Activated CD8-positive, alpha-beta T cell treated with anti-CD3 and anti-CD28 coated beads for 36 hours (primary cell): ENCODE measurements around the gene EPS8L2. TPM values are rescaled to one million over a fixed set of nuclear protein-coding genes. Genes with fewer than 3 reads are reported as not detected.

Experiments used
- ATAC-seq: fragments of 200-7000 bp; cut with Tn5 transposase; one replicate; pipeline ENCODE4 v1.10.0; 2021; ENCODE audit warnings: mild to moderate bottlenecking, moderate library complexity
- CTCF ChIA-PET: fragments of 350-600 bp; sonication (Branson Sonifier 250); formaldehyde crosslinking; loops from one replicate; lab custom pipeline; 2021; ENCODE audit warnings: antibody characterized with exemption; lab: Charles Lee
- POLR2A ChIA-PET: fragments of 350-600 bp; sonication (Branson Sonifier 250); formaldehyde crosslinking; loops from one replicate; lab custom pipeline; 2021; ENCODE audit warnings: antibody characterized with exemption; lab: Charles Lee
- DNase-seq: peaks from one replicate; pipeline ENCODE4 v3.0.0-alpha.2; 2020
- H3K27ac Mint-ChIP-seq: one replicate; pipeline ENCODE4 v1.8.0; 2021; ENCODE audit warnings: mild to moderate bottlenecking, mixed read lengths
- H3K27me3 Mint-ChIP-seq: one replicate; pipeline ENCODE4 v1.8.0; 2021; ENCODE audit warnings: mixed read lengths
- H3K36me3 Mint-ChIP-seq: one replicate; pipeline ENCODE4 v1.8.0; 2021; ENCODE audit warnings: low read depth, mixed read lengths
- H3K4me1 Mint-ChIP-seq: one replicate; pipeline ENCODE4 v1.8.0; 2021; ENCODE audit warnings: low read depth, mixed read lengths
- H3K4me3 Mint-ChIP-seq: one replicate; pipeline ENCODE4 v1.8.0; 2021; ENCODE audit warnings: mild to moderate bottlenecking, moderate library complexity, mixed read lengths
- H3K9me3 Mint-ChIP-seq: one replicate; pipeline ENCODE4 v1.8.0; 2021; ENCODE audit warnings: mixed read lengths
- CTCF ChIP-seq: fragments of 200-600 bp; IDR thresholded peaks from one replicate; pipeline ENCODE4 v1.8.0; 2022; ENCODE audit warnings: antibody characterized with exemption, mild to moderate bottlenecking
- intact Hi-C: fragments of 100-400 bp; cut with micrococcal nuclease; formaldehyde crosslinking; loops from one replicate; pipeline ENCODE4 v1.10.0; 2022
- total RNA-seq, 2 experiments: library from RNA; stranded (reverse); gene quantifications; one replicate each; pipeline ENCODE4 v1.2.3, GENCODE V29; 2021

EPS8L2 gene
- total RNA-seq, 2 experiments from 2014 or later = 15.0 to 16.7 TPM

GRCh38 chr11:774873-775592 is 69.0 kb downstream of the EPS8L2 start:
- no peaks in the 10 kb centered on the region for H3K9me3 Mint-ChIP-seq
- H3K27me3 Mint-ChIP-seq = no peaks in the 10 kb centered on the region
- peak overlapping the region; percentile 28 for H3K27ac Mint-ChIP-seq

GRCh38 chr11:776263-776560 is 70.2 kb downstream of the EPS8L2 start:
- POLR2A ChIA-PET = interaction anchor here (1.1 to 3.8 kb wide), 9 partner anchors 10 to 33 kb away, joined by 3 to 21 read pairs (median 6); partner anchors contain the start of genes RPLP2 and TALDO1
- peaks cover 19% of the 10 kb centered on the region for H3K36me3 Mint-ChIP-seq
- ATAC-seq (no peak), DNase-seq (no peak)
- intact Hi-C loops = no loop called here
- H3K27me3 Mint-ChIP-seq = no peaks in the 10 kb centered on the region
- CTCF ChIA-PET = interaction anchor here (1.2 to 2.0 kb wide), 3 partner anchors 18 to 50 kb away, joined by 3 to 5 read pairs (median 4); no protein-coding TSS in a partner anchor
- peak overlapping the region; percentile 73 for H3K27ac Mint-ChIP-seq
- peak overlapping the region; percentile 89 for H3K4me3 Mint-ChIP-seq
- no peak for TF ChIP-seq CTCF
- peaks cover 22% of the 10 kb centered on the region for H3K4me1 Mint-ChIP-seq
- H3K9me3 Mint-ChIP-seq = no peaks in the 10 kb centered on the region

More at GRCh38 chr11:774873-775592, 69.0 kb downstream of the EPS8L2 start:
- peaks cover 27% of the 10 kb centered on the region for H3K36me3 Mint-ChIP-seq
- ChIA-PET CTCF (interaction anchor here (1.2 to 1.3 kb wide), 2 partner anchors 19 to 21 kb away, joined by 3 to 4 read pairs; no protein-coding TSS in a partner anchor), POLR2A (interaction anchor here (0.6 to 2.5 kb wide), 9 partner anchors 9 to 139 kb away, joined by 3 to 9 read pairs (median 3); partner anchors contain the start of genes SLC25A22 and TALDO1)
- no peak for TF ChIP-seq CTCF
- peaks cover 20% of the 10 kb centered on the region for H3K4me1 Mint-ChIP-seq
- ATAC-seq (no peak), DNase-seq (no peak)
- intact Hi-C loops = no loop called here
- H3K4me3 Mint-ChIP-seq = peak overlapping the region; percentile 66

- ChIA-PET POLR2A (interaction anchor here (0.6 to 3.8 kb wide), 11 partner anchors 10 to 50 kb away, joined by 3 to 21 read pairs (median 5); partner anchors contain the start of genes PIDD1, RPLP2 and TALDO1), CTCF (interaction anchor here (2.0 kb wide), 1 partner anchor 51 kb away, joined by 5 read pairs; no protein-coding TSS in a partner anchor)
- no peak for TF ChIP-seq CTCF
- Mint-ChIP-seq H3K27ac (peak overlapping the region; percentile 73), H3K9me3 (no peaks in the 10 kb centered on the region), H3K4me1 (peaks cover 25% of the 10 kb centered on the region), H3K27me3 (no peaks in the 10 kb centered on the region), H3K4me3 (peak overlapping the region; percentile 89), H3K36me3 (peaks cover 19% of the 10 kb centered on the region)
- DNase-seq (peak; percentile 37), ATAC-seq (peak; percentile 32)
- intact Hi-C loops = no loop called here
These were observed 70.7 kb downstream of the EPS8L2 start for GRCh38 chr11:776561-777287.

Other genes with a start within 250 kb of the EPS8L2 start
- 100 to 1,000 TPM; 105 to 110 TPM for gene RNH1, start 199.0 kb upstream of the EPS8L2 start, total RNA-seq
- gene HRAS, start 170.7 kb upstream of the EPS8L2 start, total RNA-seq = 10 to 100 TPM; 30.4 to 34.6 TPM
- gene LRRC56, start 168.7 kb upstream of the EPS8L2 start, total RNA-seq = under 1 TPM; 0.67 to 0.99 TPM
- gene LMNTD2, start 145.5 kb upstream of the EPS8L2 start, total RNA-seq = 1 to 10 TPM in 1 of 2 experiments, under 1 TPM in 1; 0.88 to 1.3 TPM
- 10 to 100 TPM; 16.8 to 17.3 TPM for gene RASSF7, start 145.3 kb upstream of the EPS8L2 start, total RNA-seq
- gene PHRF1, start 129.8 kb upstream of the EPS8L2 start, total RNA-seq = 10 to 100 TPM; 43.1 to 44.5 TPM
- gene IRF7, start 90.3 kb upstream of the EPS8L2 start, total RNA-seq = 10 to 100 TPM; 34.6 to 37.5 TPM
- gene CDHR5, start 81.3 kb upstream of the EPS8L2 start, total RNA-seq = not detected
- not detected for gene SCT, start 79.0 kb upstream of the EPS8L2 start, total RNA-seq
- under 1 TPM; 0.88 to 0.89 TPM for gene DRD4, start 69.0 kb upstream of the EPS8L2 start, total RNA-seq
- 10 to 100 TPM; 59.1 to 59.3 TPM for gene DEAF1, start 11.0 kb upstream of the EPS8L2 start, total RNA-seq
- 10 to 100 TPM; 10.6 to 12.5 TPM for gene TMEM80, start 10.4 kb upstream of the EPS8L2 start, total RNA-seq
- 100 to 1,000 TPM; 234 to 241 TPM for gene TALDO1, start 41.2 kb downstream of the EPS8L2 start, total RNA-seq
- 10 to 100 TPM; 45.8 to 48.8 TPM for gene GATD1, start 71.3 kb downstream of the EPS8L2 start, total RNA-seq
- gene CEND1, start 83.9 kb downstream of the EPS8L2 start, total RNA-seq = under 1 TPM; 0.20 to 0.25 TPM
- gene SLC25A22, start 92.0 kb downstream of the EPS8L2 start, total RNA-seq = 10 to 100 TPM; 33.3 to 36.7 TPM
- 10 to 100 TPM; 29.9 to 30.6 TPM for gene PIDD1, start 99.0 kb downstream of the EPS8L2 start, total RNA-seq
- 1,000 to 10,000 TPM; 3,638 to 3,686 TPM for gene RPLP2, start 103.7 kb downstream of the EPS8L2 start, total RNA-seq
- 10 to 100 TPM; 29.7 to 32.0 TPM for gene PNPLA2, start 112.7 kb downstream of the EPS8L2 start, total RNA-seq
- 1 to 10 TPM; 2.1 to 2.4 TPM for gene CRACR2B, start 121.7 kb downstream of the EPS8L2 start, total RNA-seq
- 10 to 100 TPM; 45.9 to 46.5 TPM for gene CD151, start 126.7 kb downstream of the EPS8L2 start, total RNA-seq
- gene POLR2L, start 136.3 kb downstream of the EPS8L2 start, total RNA-seq = 10 to 100 TPM; 83.0 to 89.2 TPM
- 10 to 100 TPM; 15.4 to 16.0 TPM for gene TSPAN4, start 136.6 kb downstream of the EPS8L2 start, total RNA-seq
- gene CHID1, start 204.6 kb downstream of the EPS8L2 start, total RNA-seq = 10 to 100 TPM; 69.8 to 72.0 TPM
- 10 to 100 TPM; 34.0 to 34.6 TPM for gene AP2A2, start 219.6 kb downstream of the EPS8L2 start, total RNA-seq